ENCODE results near the gene AHR. TPM values are rescaled to one million over a fixed set of nuclear protein-coding genes. Genes with fewer than 3 reads are reported as not detected.
A peak's percentile ranks its signal among the peaks of the same experiment; 100 is the strongest.

Gene AHR
- 79.7 and 91.9 TPM in 2 replicates for total RNA-seq (2014; rRNA removed; shearing (Covaris generic))

GRCh38 chr7:17298102-17298839 is at the start of gene AHR:
AHR (plus strand) TSS chr7:17298652; CDS start chr7:17299265, 613 bp downstream.
- DNase-seq (ENCODE audit: low read depth) = peak; percentile 97

GRCh38 chr7:17253885-17254284 is 44.6 kb upstream of the AHR start:
- DNase-seq (ENCODE audit: low read depth) = no peak

GRCh38 chr7:17255926-17256325 is 42.5 kb upstream of the AHR start:
- DNase-seq (ENCODE audit: low read depth) = no peak

- no peak for DNase-seq (ENCODE audit: low read depth)
These were observed 42.1 kb upstream of the AHR start for GRCh38 chr7:17256375-17256774.

GRCh38 chr7:17266565-17266964 is 31.9 kb upstream of the AHR start:
- DNase-seq (ENCODE audit: low read depth) = no peak

- no peak for DNase-seq (ENCODE audit: low read depth)
These were observed 28.9 kb upstream of the AHR start for GRCh38 chr7:17269341-17270221.

GRCh38 chr7:17274551-17275245 is 23.8 kb upstream of the AHR start:
- DNase-seq (ENCODE audit: low read depth) = peak; percentile 88

GRCh38 chr7:17275749-17276671 is 22.4 kb upstream of the AHR start:
- peak; percentile 88 for DNase-seq (ENCODE audit: low read depth)

GRCh38 chr7:17279061-17279460 is 19.4 kb upstream of the AHR start:
- no peak for DNase-seq (ENCODE audit: low read depth)

- peak; percentile 35 for DNase-seq (ENCODE audit: low read depth)
These were observed 9.3 kb upstream of the AHR start for GRCh38 chr7:17289074-17289645.

- no peak for DNase-seq (ENCODE audit: low read depth)
These were observed 5.6 kb upstream of the AHR start for GRCh38 chr7:17292843-17293242.

- DNase-seq (ENCODE audit: low read depth) = no peak
These were observed 5.0 kb upstream of the AHR start for GRCh38 chr7:17293481-17293880.

GRCh38 chr7:17297243-17297642 is 1.2 kb upstream of the AHR start:
- DNase-seq (ENCODE audit: low read depth) = no peak

- peak; percentile 74 for DNase-seq (ENCODE audit: low read depth)
These were observed 509 bp downstream of the AHR start for GRCh38 chr7:17298840-17299482.

GRCh38 chr7:17299483-17299991 is 1.1 kb downstream of the AHR start:
- DNase-seq (ENCODE audit: low read depth) = peak; percentile 47

GRCh38 chr7:17300012-17300411 is 1.6 kb downstream of the AHR start:
- no peak for DNase-seq (ENCODE audit: low read depth)

GRCh38 chr7:17300437-17300836 is 2.0 kb downstream of the AHR start:
- DNase-seq (ENCODE audit: low read depth) = no peak

GRCh38 chr7:17301471-17302456 is 3.3 kb downstream of the AHR start:
- DNase-seq (ENCODE audit: low read depth) = peak; percentile 27

Measured in Daoy (cell line).